NCI-H2196 (cell line): ENCODE measurements around the gene RAD54L.

Experiments
- DNase-seq: peaks from one replicate; lab custom pipeline; 2025; ENCODE audit not compliant: unreplicated experiment; lab: John Stamatoyannopoulos, UW

Gene RAD54L

GRCh38 chr1:46284597-46285564 lies 37.3 kb downstream of the RAD54L start:
- DNase-seq, result no peak

- no peak for DNase-seq
These were observed 38.3 kb downstream of the RAD54L start for GRCh38 chr1:46285730-46286477.

GRCh38 chr1:46288485-46289133 lies 41.0 kb downstream of the RAD54L start:
- no peak for DNase-seq

- DNase-seq, result no peak
These were observed 41.6 kb downstream of the RAD54L start for GRCh38 chr1:46289134-46289494.

GRCh38 chr1:46289976-46290375 lies 42.4 kb downstream of the RAD54L start:
- DNase-seq, result no peak

- DNase-seq, result no peak
These were observed 47.7 kb downstream of the RAD54L start for GRCh38 chr1:46295306-46295705.

- DNase-seq, result no peak
These were observed 50.8 kb downstream of the RAD54L start for GRCh38 chr1:46298387-46298786.

GRCh38 chr1:46300673-46301405 lies 53.3 kb downstream of the RAD54L start:
- DNase-seq, result no peak

GRCh38 chr1:46301406-46301807 lies 53.8 kb downstream of the RAD54L start:
- no peak for DNase-seq

- DNase-seq, result no peak
These were observed 54.5 kb downstream of the RAD54L start for GRCh38 chr1:46301808-46302640.

- no peak for DNase-seq
These were observed 55.1 kb downstream of the RAD54L start for GRCh38 chr1:46302641-46303037.

GRCh38 chr1:46303038-46303871 lies 55.7 kb downstream of the RAD54L start, which contains the start of the genes LRRC41 and UQCRH:
LRRC41 (minus strand) TSS chr1:46303616; CDS start chr1:46303322, 294 bp downstream.
UQCRH (plus strand) TSS chr1:46303698; CDS start chr1:46303767, 69 bp downstream.
- peak; percentile 94 for DNase-seq

- DNase-seq, result no peak
These were observed 56.3 kb downstream of the RAD54L start for GRCh38 chr1:46303872-46304326.

GRCh38 chr1:46306159-46306530 lies 58.6 kb downstream of the RAD54L start:
- no peak for DNase-seq

- DNase-seq, result no peak
These were observed 62.0 kb downstream of the RAD54L start for GRCh38 chr1:46309401-46310159.

- no peak for DNase-seq
These were observed 62.8 kb downstream of the RAD54L start for GRCh38 chr1:46310321-46310720.

- no peak for DNase-seq
These were observed 68.3 kb downstream of the RAD54L start for GRCh38 chr1:46315669-46316403.
